ENCODE results near the gene DGKI.

DNA sequence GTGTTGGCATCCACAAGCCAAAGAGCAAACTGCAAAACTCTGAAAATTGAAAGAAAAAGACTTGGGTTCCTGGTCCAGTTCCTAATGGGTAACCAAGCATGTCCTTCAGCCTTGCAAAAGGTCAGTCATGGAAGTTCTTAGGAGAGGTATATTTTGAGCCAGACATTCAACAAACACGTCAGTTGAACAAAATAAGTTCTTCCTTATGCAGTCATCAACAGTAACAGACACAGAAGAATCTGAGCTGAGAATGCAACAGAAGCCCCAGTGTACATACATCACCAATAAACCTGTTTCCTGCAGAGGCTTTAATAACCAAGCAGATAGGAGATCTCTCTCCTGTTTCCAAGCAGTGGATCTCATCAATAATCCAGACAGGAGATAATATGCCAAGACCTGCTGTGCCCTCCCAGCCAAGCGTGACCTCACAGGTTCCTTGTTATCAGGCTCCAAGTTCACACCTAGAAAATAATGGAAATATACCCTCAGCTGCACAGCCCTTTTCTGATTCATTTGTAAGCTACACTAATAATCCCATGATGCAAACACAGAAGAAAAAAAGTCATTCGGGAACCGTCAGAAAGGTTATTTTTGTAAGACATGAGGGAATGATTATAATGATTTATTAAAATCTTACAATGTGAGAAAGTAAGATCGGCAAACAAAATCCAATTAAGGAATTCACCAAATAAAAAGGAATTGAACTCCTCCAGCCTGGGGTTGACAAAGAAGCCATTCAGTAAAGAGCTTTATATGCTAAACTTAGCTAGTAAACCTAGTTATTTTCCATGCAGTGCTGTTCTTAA lies 90.7 kb downstream of the DGKI start:
- TF ChIP-seq SUZ12 (IDR thresholded peaks at IDR 0.05; ENCODE audit: extremely low read depth, insufficient read depth, insufficient read length) (no peak), ZNF274 (IDR thresholded peaks at IDR 0.05; ENCODE audit: low read depth, low read length) (no peak)

Measured in NT2/D1 (cell line).